H1 (cell line): Measurements from ENCODE around the gene IL2RA. TPM values are rescaled to one million over a fixed set of nuclear protein-coding genes. Genes with fewer than 3 reads are reported as not detected.

Experiments
- CTCF ChIA-PET: fragments of 300-600 bp; sonication (Branson Sonifier 250); formaldehyde crosslinking; loops from one replicate; lab custom pipeline; 2021; ENCODE audit not compliant: partially characterized antibody; lab: Charles Lee
- POLR2A ChIA-PET: fragments of 300-600 bp; sonication (Branson Sonifier 250); formaldehyde crosslinking; loops from one replicate; lab custom pipeline; 2021; ENCODE audit warnings: inconsistent platforms; ENCODE audit not compliant: partially characterized antibody; lab: Charles Lee
- DNase-seq, 2 experiments: peaks; one replicate each; pipeline versions ENCODE4 v3.0.0 to v3.0.0-alpha.2; 2010 to 2022; ENCODE audit warnings: low spot score in 2 of 2, low read depth in 1 of 2, mixed read lengths in 1 of 2
- FAIRE-seq: peaks from 2 replicates; lab custom pipeline; 2011; peaks lifted over from hg19 to GRCh38; lab: Jason Lieb, UNC
- H2AFZ ChIP-seq: 2 replicates; pipeline ENCODE4 v1.8.1; 2012; ENCODE audit warnings: low read length, inconsistent platforms
- H2AK5ac ChIP-seq: 2 replicates; pipeline ENCODE4 v1.6.1; 2013; ENCODE audit warnings: low read depth, low read length
- H2BK120ac ChIP-seq: replicated peaks from 2 replicates; pipeline ENCODE3; 2013; ENCODE audit warnings: low read depth, low read length, inconsistent platforms
- H2BK12ac ChIP-seq: 2 replicates; pipeline ENCODE4 v1.6.1; 2013; ENCODE audit warnings: low read depth, low read length
- H2BK15ac ChIP-seq: 2 replicates; pipeline ENCODE4 v1.6.1; 2013; ENCODE audit warnings: low read length
- H2BK20ac ChIP-seq: 2 replicates; pipeline ENCODE4 v1.6.1; 2013; ENCODE audit warnings: low read length
- H2BK5ac ChIP-seq: 2 replicates; pipeline ENCODE4 v1.6.1; 2013; ENCODE audit warnings: low read depth, low read length
- H3K14ac ChIP-seq: 2 replicates; pipeline ENCODE4 v1.6.1; 2013; ENCODE audit warnings: inconsistent platforms; ENCODE audit not compliant: insufficient read length
- H3K18ac ChIP-seq: 2 replicates; pipeline ENCODE4 v1.6.1; 2013; ENCODE audit warnings: low read length; ENCODE audit errors: extremely low read depth
- H3K23ac ChIP-seq: 2 replicates; pipeline ENCODE4 v1.6.1; 2013; ENCODE audit warnings: inconsistent platforms; ENCODE audit not compliant: insufficient read length
- H3K23me2 ChIP-seq: 2 replicates; pipeline ENCODE4 v1.6.1; 2013; ENCODE audit warnings: low read depth, low read length
- H3K27ac ChIP-seq: 2 replicates; pipeline ENCODE4 v1.6.1; 2011; ENCODE audit warnings: low read depth, low read length, inconsistent platforms
- H3K27me3 ChIP-seq, 4 experiments: replicated peaks in 1 of 4; 1 replicate in 1 of 4; 2 replicates in 3 of 4; pipeline versions ENCODE4 v1.6.1 to v1.8.1; 2011 to 2013; ENCODE audit warnings: low read length in 3 of 4, mild to moderate bottlenecking in 3 of 4, inconsistent platforms in 2 of 4, mixed read lengths in 2 of 4, moderate library complexity in 1 of 4; ENCODE audit not compliant: control insufficient read depth in 3 of 4, insufficient read depth in 3 of 4; ENCODE audit errors: extremely low read depth in 1 of 4
- H3K36me3 ChIP-seq, 4 experiments: 2 replicates each; pipeline versions ENCODE4 v1.6.1 to v1.8.1; 2011 to 2013; ENCODE audit warnings: mild to moderate bottlenecking in 4 of 4, low read length in 3 of 4, moderate library complexity in 2 of 4, control low read depth in 1 of 4, inconsistent platforms in 1 of 4; ENCODE audit not compliant: insufficient read depth in 4 of 4, control insufficient read depth in 2 of 4
- H3K4ac ChIP-seq: replicated peaks from 2 replicates; pipeline ENCODE3; 2013; ENCODE audit warnings: low read length, low read depth, mixed read lengths, inconsistent platforms; ENCODE audit not compliant: insufficient read length
- H3K4me1 ChIP-seq, 4 experiments: replicated peaks in 1 of 4; 1 replicate in 1 of 4; 2 replicates in 3 of 4; pipeline versions ENCODE4 v1.6.1 to v1.8.1; 2011 to 2013; ENCODE audit warnings: low read length in 3 of 4, inconsistent platforms in 2 of 4, mixed read lengths in 1 of 4; ENCODE audit not compliant: insufficient read depth in 4 of 4, control insufficient read depth in 3 of 4
- H3K4me2 ChIP-seq, 2 experiments: 2 replicates each; pipeline versions ENCODE4 v1.6.1 to v1.8.1; 2011 to 2013; ENCODE audit warnings: low read depth in 2 of 2, low read length in 2 of 2, control low read depth in 1 of 2, inconsistent platforms in 1 of 2, mild to moderate bottlenecking in 1 of 2; ENCODE audit not compliant: insufficient read depth in 1 of 2
- H3K4me3 ChIP-seq, 4 experiments: fragments of 200-600, 300-600 bp in 1 of 4; sonication (generic), shearing (Covaris generic), sonication (Bioruptor Twin) in 1 of 4; 2 replicates each; pipeline versions ENCODE4 v1.5.1 to v1.8.1; 2011 to 2016; ENCODE audit warnings: low read length in 4 of 4, low read depth in 3 of 4, control low read depth in 2 of 4, inconsistent platforms in 2 of 4, mild to moderate bottlenecking in 2 of 4, mixed read lengths in 1 of 4, moderate library complexity in 1 of 4; ENCODE audit not compliant: insufficient read depth in 2 of 4; ENCODE audit errors: extremely low read depth in 1 of 4
- H3K56ac ChIP-seq: replicated peaks from 2 replicates; pipeline ENCODE3; 2013; ENCODE audit warnings: low read depth, mild to moderate bottlenecking, mixed read lengths, low read length, inconsistent platforms; ENCODE audit not compliant: insufficient read length
- H3K79me1 ChIP-seq: 2 replicates; pipeline ENCODE4 v1.6.1; 2013; ENCODE audit warnings: low read depth, low read length, control low read depth
- H3K79me2 ChIP-seq, 2 experiments: 2 replicates each; pipeline versions ENCODE4 v1.6.1 to v1.8.1; 2012 to 2013; ENCODE audit warnings: low read length in 2 of 2, mild to moderate bottlenecking in 2 of 2, inconsistent platforms in 1 of 2; ENCODE audit not compliant: insufficient read depth in 2 of 2, control insufficient read depth in 1 of 2
- H3K9ac ChIP-seq, 4 experiments: replicated peaks in 1 of 4; 1 replicate in 1 of 4; 2 replicates in 3 of 4; pipeline versions ENCODE4 v1.6.1 to v1.8.1; 2011 to 2013; ENCODE audit warnings: low read depth in 3 of 4, low read length in 3 of 4, control low read depth in 2 of 4, mild to moderate bottlenecking in 2 of 4, moderate library complexity in 2 of 4, inconsistent platforms in 1 of 4; ENCODE audit errors: extremely low read depth in 1 of 4
- H3K9me3 ChIP-seq, 2 experiments: 2 replicates each; pipeline versions ENCODE4 v1.6.1 to v1.8.1; 2012 to 2013; ENCODE audit warnings: mild to moderate bottlenecking in 2 of 2, moderate library complexity in 2 of 2, control low read depth in 1 of 2, inconsistent platforms in 1 of 2, low read depth in 1 of 2, low read length in 1 of 2, mixed read lengths in 1 of 2; ENCODE audit not compliant: insufficient read depth in 2 of 2
- H4K20me1 ChIP-seq, 2 experiments: replicated peaks in 1 of 2; 2 replicates each; pipeline versions ENCODE3 to v1.8.1; 2011 to 2013; ENCODE audit warnings: inconsistent platforms in 2 of 2, low read length in 2 of 2, mild to moderate bottlenecking in 1 of 2; ENCODE audit not compliant: insufficient read depth in 2 of 2, control insufficient read depth in 1 of 2
- H4K5ac ChIP-seq: 2 replicates; pipeline ENCODE4 v1.6.1; 2013; ENCODE audit warnings: low read length, low read depth, mixed read lengths, inconsistent platforms; ENCODE audit not compliant: insufficient read length
- H4K8ac ChIP-seq: 2 replicates; pipeline ENCODE4 v1.8.0; 2013; ENCODE audit warnings: mild to moderate bottlenecking, moderate library complexity, low read length, inconsistent platforms; ENCODE audit not compliant: insufficient read depth; ENCODE audit errors: extremely low read depth
- H4K91ac ChIP-seq: replicated peaks from 2 replicates; pipeline ENCODE3; 2013; ENCODE audit warnings: low read length, mixed read lengths, inconsistent platforms; ENCODE audit not compliant: insufficient read length
- KDM1A ChIP-seq: fragments of 200-600, 300-600 bp; sonication (generic); IDR thresholded peaks from 2 replicates; pipeline ENCODE4 v1.7.1; 2016; ENCODE audit warnings: mild to moderate bottlenecking, low read length, borderline replicate concordance
- MAFK ChIP-seq: IDR thresholded peaks from 2 replicates; pipeline ENCODE4 v1.6.1; 2012; ENCODE audit warnings: low read depth, mild to moderate bottlenecking, improper control_type of control experiment, low read length
- SAP30 ChIP-seq: fragments of 300-600 bp; sonication (generic); IDR thresholded peaks from 2 replicates; pipeline ENCODE4 v1.7.1; 2012; ENCODE audit warnings: low read length, moderate library complexity, mild to moderate bottlenecking, inconsistent platforms; ENCODE audit not compliant: insufficient read depth, insufficient replicate concordance
- WGBS, 2 experiments: shearing (Covaris generic) in 1 of 2; methylation state at CpG; one replicate each; pipeline versions ENCODE4 v1.1.6 to v1.1.7; 2013 to 2015; ENCODE audit warnings: low lambda C conversion rate in 2 of 2, mixed read lengths in 2 of 2, inconsistent platforms in 1 of 2, low coverage in 1 of 2, missing lambda C conversion rate in 1 of 2; ENCODE audit not compliant: insufficient replicate concordance in 2 of 2, insufficient coverage in 1 of 2, insufficient read length in 1 of 2; ENCODE audit errors: extremely low coverage in 1 of 2, missing lambda C conversion rate in 1 of 2; 5-methylcytosine and 5-hydroxymethylcytosine counted together
- polyA plus RNA-seq, 7 experiments: library from polyadenylated mRNA; depleted of rRNA in 3 of 7; stranded (reverse) in 5 of 7; unstranded in 2 of 7; fragments of >200 nt in 5 of 7; fragments of 200-250 nt in 2 of 7; gene quantifications; 1 replicate in 5 of 7; 2 replicates in 1 of 7; 4 replicates in 1 of 7; pipeline versions ENCODE4 v1.2.1 to v1.2.3, GENCODE V29; 2011 to 2013; ENCODE audit warnings: missing spikeins in 2 of 7, mixed read lengths in 2 of 7
- total RNA-seq: library from RNA; stranded (reverse); fragmentation: NEBNext Ultra II Directional; extraction: Animal tissue kit (Norgen Biotek cat#: 25700); gene quantifications from 2 replicates; pipeline ENCODE4 v1.2.1, GENCODE V29; 2021
- TF ChIP-seq, protein P1 (sequence below): IDR thresholded peaks from 2 replicates; pipeline ENCODE4 v1.6.1; 2012; ENCODE audit warnings: low read length, inconsistent platforms

IL2RA gene
- total and polyA plus RNA-seq, 2 of the 8 experiments (the other 6 are each of a cell fraction or from before 2014, with no cell fraction given): not detected

GRCh38 chr10:6010569-6010968, 51.6 kb downstream of the IL2RA start:
- no peak overlapping the region for H2BK20ac ChIP-seq
- TF ChIP-seq MAFK (no peak), KDM1A (no peak), SAP30 (no peak)
- TF ChIP-seq, protein P1, sequence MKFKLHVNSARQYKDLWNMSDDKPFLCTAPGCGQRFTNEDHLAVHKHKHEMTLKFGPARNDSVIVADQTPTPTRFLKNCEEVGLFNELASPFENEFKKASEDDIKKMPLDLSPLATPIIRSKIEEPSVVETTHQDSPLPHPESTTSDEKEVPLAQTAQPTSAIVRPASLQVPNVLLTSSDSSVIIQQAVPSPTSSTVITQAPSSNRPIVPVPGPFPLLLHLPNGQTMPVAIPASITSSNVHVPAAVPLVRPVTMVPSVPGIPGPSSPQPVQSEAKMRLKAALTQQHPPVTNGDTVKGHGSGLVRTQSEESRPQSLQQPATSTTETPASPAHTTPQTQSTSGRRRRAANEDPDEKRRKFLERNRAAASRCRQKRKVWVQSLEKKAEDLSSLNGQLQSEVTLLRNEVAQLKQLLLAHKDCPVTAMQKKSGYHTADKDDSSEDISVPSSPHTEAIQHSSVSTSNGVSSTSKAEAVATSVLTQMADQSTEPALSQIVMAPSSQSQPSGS: no peak
- TF ChIP-seq, all 59 proteins: peak for 0
- POLR2A ChIA-PET: no interaction called here
- H3K14ac ChIP-seq: no peak overlapping the region
- no peak overlapping the region for H2BK5ac ChIP-seq
- no peak overlapping the region for H3K18ac ChIP-seq
- H2AFZ ChIP-seq: no peak overlapping the region
- no peaks in the 10 kb centered on the region for H3K36me3 ChIP-seq
- no peak for FAIRE-seq
- peaks cover 0 to 3% (median under 1%) of the 10 kb centered on the region in 4 experiments; a peak in 1 of 7 replicates for H3K4me1 ChIP-seq
- no peak overlapping the region for H3K4me3 ChIP-seq
- H3K79me2 ChIP-seq: no peaks in the 10 kb centered on the region
- H3K27ac ChIP-seq: no peak overlapping the region
- H3K9ac ChIP-seq: no peak overlapping the region
- H4K20me1 ChIP-seq: no peaks in the 10 kb centered on the region
- H3K27me3 ChIP-seq: no peaks in the 10 kb centered on the region
- no peak overlapping the region for H4K5ac ChIP-seq
- no peak overlapping the region for H4K91ac ChIP-seq
- H3K23ac ChIP-seq: no peak overlapping the region
- DNase-seq: no peak
- no peak overlapping the region for H3K4ac ChIP-seq
- WGBS, 2 experiments: 85% methylated on average over 3 of the region's 3 CpGs; no CpG with 5 or more reads in 1 of the 2 experiments
- no peak overlapping the region for H2BK120ac ChIP-seq
- peaks cover 4 to 8% of the 10 kb centered on the region in 2 experiments; a peak in 3 of 4 replicates for H3K9me3 ChIP-seq
- CTCF ChIA-PET: no interaction called here
- H2BK15ac ChIP-seq: no peak overlapping the region
- H2AK5ac ChIP-seq: no peak overlapping the region
- no peaks in the 10 kb centered on the region for H3K79me1 ChIP-seq
- no peak overlapping the region for H3K56ac ChIP-seq
- H3K23me2 ChIP-seq: no peaks in the 10 kb centered on the region
- no peak overlapping the region for H2BK12ac ChIP-seq
- no peak overlapping the region for H3K4me2 ChIP-seq
- no peak overlapping the region for H4K8ac ChIP-seq
